Measurements from ENCODE around the gene LACC1.

LACC1 gene

DNA sequence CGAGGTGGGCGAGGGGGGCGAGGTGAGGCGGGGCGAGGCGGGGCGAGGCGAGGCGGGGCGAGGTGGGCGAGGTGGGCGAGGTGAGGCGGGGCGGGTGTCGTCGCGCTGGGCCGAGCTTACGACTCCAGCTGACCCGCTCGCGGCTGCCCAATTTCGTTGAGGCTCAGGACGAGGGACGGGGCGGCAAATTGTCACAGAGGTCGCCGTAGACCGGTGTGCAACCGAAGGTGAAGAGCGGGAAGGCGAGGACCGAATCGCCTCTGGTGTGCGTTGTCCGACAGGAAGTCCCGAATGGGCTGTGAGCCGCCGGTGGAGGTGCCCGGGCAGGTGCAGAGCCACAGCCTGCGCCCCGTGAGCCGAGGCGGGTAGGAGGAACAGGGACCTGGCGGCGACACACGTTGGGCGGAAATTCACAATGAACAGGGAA, at the start of gene LACC1:
LACC1 (plus strand) TSS at position 150 of the 427 bp plus-strand sequence. CDS start 1,082 bp downstream, outside the sequence.
- Histone ChIP-seq H2AFZ (ENCODE audit: low read depth, low read length, severe bottlenecking) (peak within 1 kb of the TSS; percentile 89), H3K4me2 (ENCODE audit: low read depth, low read length, poor library complexity, severe bottlenecking) (peak within 1 kb of the TSS; percentile 100), H3K79me2 (ENCODE audit: insufficient read depth, low read length) (peaks cover 6% of the 10 kb centered on the region), H3K27ac (ENCODE audit: low read depth, low read length) (peak within 1 kb of the TSS; percentile 93), H3K27me3 (ENCODE audit: low read length) (no peaks in the 10 kb centered on the region), H3K9ac (ENCODE audit: low read length) (peak within 1 kb of the TSS; percentile 96), H3K4me3 (ENCODE audit: insufficient read depth, low read length, poor library complexity, severe bottlenecking) (peak within 1 kb of the TSS; percentile 97), H3K9me2 (replicated peaks; ENCODE audit: insufficient read depth, low read length) (no peaks in the 10 kb centered on the region), H3K9me3 (ENCODE audit: insufficient read depth, low read length) (no peaks in the 10 kb centered on the region), H3F3A (ENCODE audit: insufficient read depth) (peaks cover 42% of the 10 kb centered on the region), H4K20me1 (ENCODE audit: low read depth, low read length) (no peaks in the 10 kb centered on the region), H3K36me3 (ENCODE audit: low read length) (peaks cover 7% of the 10 kb centered on the region; the same call in 1 of the 2 replicates)
- TF ChIP-seq, protein P1, sequence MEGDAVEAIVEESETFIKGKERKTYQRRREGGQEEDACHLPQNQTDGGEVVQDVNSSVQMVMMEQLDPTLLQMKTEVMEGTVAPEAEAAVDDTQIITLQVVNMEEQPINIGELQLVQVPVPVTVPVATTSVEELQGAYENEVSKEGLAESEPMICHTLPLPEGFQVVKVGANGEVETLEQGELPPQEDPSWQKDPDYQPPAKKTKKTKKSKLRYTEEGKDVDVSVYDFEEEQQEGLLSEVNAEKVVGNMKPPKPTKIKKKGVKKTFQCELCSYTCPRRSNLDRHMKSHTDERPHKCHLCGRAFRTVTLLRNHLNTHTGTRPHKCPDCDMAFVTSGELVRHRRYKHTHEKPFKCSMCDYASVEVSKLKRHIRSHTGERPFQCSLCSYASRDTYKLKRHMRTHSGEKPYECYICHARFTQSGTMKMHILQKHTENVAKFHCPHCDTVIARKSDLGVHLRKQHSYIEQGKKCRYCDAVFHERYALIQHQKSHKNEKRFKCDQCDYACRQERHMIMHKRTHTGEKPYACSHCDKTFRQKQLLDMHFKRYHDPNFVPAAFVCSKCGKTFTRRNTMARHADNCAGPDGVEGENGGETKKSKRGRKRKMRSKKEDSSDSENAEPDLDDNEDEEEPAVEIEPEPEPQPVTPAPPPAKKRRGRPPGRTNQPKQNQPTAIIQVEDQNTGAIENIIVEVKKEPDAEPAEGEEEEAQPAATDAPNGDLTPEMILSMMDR (IDR thresholded peaks at IDR 0.05; ENCODE audit: insufficient read depth, low read length, poor library complexity, severe bottlenecking), result no peak
- no peak for TF ChIP-seq EZH2phosphoT487 (conservative IDR thresholded peaks at IDR 0.05; ENCODE audit: low read length)

DNA sequence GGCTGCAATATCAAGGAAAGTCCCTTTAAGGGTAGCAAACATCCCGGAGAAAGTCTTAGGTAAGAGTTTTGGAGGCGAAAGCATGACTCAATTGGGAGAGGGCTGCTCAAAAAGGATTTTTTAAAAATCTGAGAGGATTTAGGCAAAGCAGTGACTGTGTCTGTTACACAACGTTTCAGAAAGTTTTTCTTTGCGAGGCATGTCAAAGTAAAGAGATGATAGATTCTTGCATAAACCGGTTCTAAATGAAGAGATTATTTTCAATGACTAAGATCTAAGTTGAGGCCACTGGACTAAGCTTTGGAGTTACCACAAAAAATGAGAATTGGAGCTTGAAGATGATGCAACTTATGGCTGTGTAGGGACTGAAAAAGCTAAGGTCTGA, 49.2 kb upstream of the LACC1 start:
- no peak overlapping the region for H3K9ac ChIP-seq (ENCODE audit: low read length)
- no peak overlapping the region for H3K4me3 ChIP-seq (ENCODE audit: insufficient read depth, low read length, poor library complexity, severe bottlenecking)
- H2AFZ ChIP-seq (ENCODE audit: low read depth, low read length, severe bottlenecking), result no peak overlapping the region
- no peaks in the 10 kb centered on the region for H3K79me2 ChIP-seq (ENCODE audit: insufficient read depth, low read length)
- H3K27me3 ChIP-seq (ENCODE audit: low read length), result no peaks in the 10 kb centered on the region
- H3K36me3 ChIP-seq (ENCODE audit: low read length), result no peaks in the 10 kb centered on the region
- no peaks in the 10 kb centered on the region for H3F3A ChIP-seq (ENCODE audit: insufficient read depth)
- TF ChIP-seq EZH2phosphoT487 (conservative IDR thresholded peaks at IDR 0.05; ENCODE audit: low read length), result no peak
- TF ChIP-seq, protein P1 (IDR thresholded peaks at IDR 0.05; ENCODE audit: insufficient read depth, low read length, poor library complexity, severe bottlenecking), result no peak
- no peak overlapping the region for H3K27ac ChIP-seq (ENCODE audit: low read depth, low read length)
- no peaks in the 10 kb centered on the region for H4K20me1 ChIP-seq (ENCODE audit: low read depth, low read length)
- no peaks in the 10 kb centered on the region for H3K9me2 ChIP-seq (replicated peaks; ENCODE audit: insufficient read depth, low read length)
- H3K9me3 ChIP-seq (ENCODE audit: insufficient read depth, low read length), result no peaks in the 10 kb centered on the region
- H3K4me2 ChIP-seq (ENCODE audit: low read depth, low read length, poor library complexity, severe bottlenecking), result no peak overlapping the region

DNA sequence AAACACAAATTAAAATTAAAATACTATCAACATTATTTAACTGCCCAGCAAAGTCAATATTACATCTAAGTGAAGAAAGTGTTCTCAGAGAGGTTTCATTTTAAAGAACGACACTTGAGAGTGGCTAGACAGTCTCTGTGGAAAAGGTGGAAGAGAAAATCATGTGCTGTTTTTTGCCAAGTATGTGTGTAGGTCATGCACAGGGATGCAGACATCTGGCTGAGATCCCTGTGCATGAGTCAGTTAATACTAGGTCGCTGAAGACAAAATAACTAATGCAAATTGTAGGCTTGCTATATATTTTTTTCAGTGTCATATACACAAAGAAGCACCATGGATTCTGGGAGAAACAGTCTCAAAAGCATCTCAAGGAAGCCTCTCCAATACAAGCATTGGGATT, 48.6 kb upstream of the LACC1 start:
- H3K4me3 ChIP-seq (ENCODE audit: insufficient read depth, low read length, poor library complexity, severe bottlenecking), result no peak overlapping the region
- no peaks in the 10 kb centered on the region for H3F3A ChIP-seq (ENCODE audit: insufficient read depth)
- no peaks in the 10 kb centered on the region for H3K27me3 ChIP-seq (ENCODE audit: low read length)
- no peaks in the 10 kb centered on the region for H3K79me2 ChIP-seq (ENCODE audit: insufficient read depth, low read length)
- H2AFZ ChIP-seq (ENCODE audit: low read depth, low read length, severe bottlenecking), result no peak overlapping the region
- H3K4me2 ChIP-seq (ENCODE audit: low read depth, low read length, poor library complexity, severe bottlenecking), result no peak overlapping the region
- no peaks in the 10 kb centered on the region for H3K36me3 ChIP-seq (ENCODE audit: low read length)
- H4K20me1 ChIP-seq (ENCODE audit: low read depth, low read length), result no peaks in the 10 kb centered on the region
- no peaks in the 10 kb centered on the region for H3K9me2 ChIP-seq (replicated peaks; ENCODE audit: insufficient read depth, low read length)
- no peak overlapping the region for H3K27ac ChIP-seq (ENCODE audit: low read depth, low read length)
- H3K9me3 ChIP-seq (ENCODE audit: insufficient read depth, low read length), result no peaks in the 10 kb centered on the region
- H3K9ac ChIP-seq (ENCODE audit: low read length), result no peak overlapping the region
- TF ChIP-seq EZH2phosphoT487 (conservative IDR thresholded peaks at IDR 0.05; ENCODE audit: low read length), result no peak
- TF ChIP-seq, protein P1 (IDR thresholded peaks at IDR 0.05; ENCODE audit: insufficient read depth, low read length, poor library complexity, severe bottlenecking), result no peak
